Activated naive CD4-positive, alpha-beta T cell treated with anti-CD3 and anti-CD28 coated beads, Interleukin-2, amount 10 ng/mL, durations not matched to agents 7 days and 5 days (primary cell): ENCODE measurements around the gene KLF15.

Experiments
- CTCF ChIA-PET: fragments of 350-600 bp; sonication (Branson Sonifier 250); formaldehyde crosslinking; loops from one replicate; lab custom pipeline; 2021; ENCODE audit warnings: antibody characterized with exemption; lab: Charles Lee
- DNase-seq: peaks from one replicate; pipeline ENCODE4 v3.0.0-alpha.2; 2020
- H3K27ac Mint-ChIP-seq: one replicate; pipeline ENCODE4 v1.8.0; 2021; ENCODE audit warnings: mild to moderate bottlenecking, moderate library complexity, mixed read lengths
- H3K27me3 Mint-ChIP-seq: one replicate; pipeline ENCODE4 v1.8.0; 2021; ENCODE audit warnings: mild to moderate bottlenecking, mixed read lengths
- H3K36me3 Mint-ChIP-seq: one replicate; pipeline ENCODE4 v1.8.0; 2021; ENCODE audit warnings: mixed read lengths
- H3K4me1 Mint-ChIP-seq: one replicate; pipeline ENCODE4 v1.8.0; 2021; ENCODE audit warnings: mixed read lengths
- H3K4me3 Mint-ChIP-seq: one replicate; pipeline ENCODE4 v1.8.0; 2021; ENCODE audit warnings: mild to moderate bottlenecking, moderate library complexity, mixed read lengths
- H3K9me3 Mint-ChIP-seq: one replicate; pipeline ENCODE4 v1.8.0; 2021; ENCODE audit warnings: mixed read lengths

The KLF15 gene

DNA sequence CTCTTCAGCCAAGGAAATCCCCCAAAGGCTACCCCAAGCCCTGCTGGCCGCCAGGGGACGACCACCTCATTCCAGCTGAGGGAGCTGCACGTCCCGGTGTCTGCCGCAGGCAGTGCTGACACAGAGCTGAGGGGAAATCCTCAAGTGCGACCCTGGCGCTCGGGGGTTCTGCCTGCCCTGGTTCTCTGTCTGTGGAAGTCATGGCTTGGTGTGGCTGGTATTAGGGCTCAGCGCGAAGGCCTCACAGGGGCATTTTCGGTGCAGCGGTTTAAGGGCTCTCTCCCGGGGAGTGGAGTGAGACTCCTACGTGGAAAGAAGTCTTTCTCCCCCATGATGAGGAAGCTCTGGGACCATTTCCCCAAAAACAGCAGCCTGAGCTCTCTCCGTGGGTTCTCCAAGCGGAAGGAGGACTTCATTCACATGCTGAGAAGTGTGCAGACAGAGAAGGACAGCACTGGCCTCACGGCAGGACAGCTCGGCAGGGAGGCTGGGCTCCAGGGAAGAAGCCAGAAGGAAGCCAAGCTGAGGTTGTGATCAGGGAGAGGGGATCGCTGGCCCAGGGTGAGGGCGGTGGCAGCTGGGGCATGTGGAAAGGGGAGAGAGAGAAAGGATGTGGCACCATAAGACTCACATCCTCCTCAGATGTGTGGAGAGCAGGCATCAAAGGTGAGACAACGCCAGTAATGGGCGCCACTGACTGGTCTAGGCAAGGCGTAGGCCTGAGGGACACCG, 48.6 kb downstream of the KLF15 start:
- Mint-ChIP-seq H3K27ac (no peak overlapping the region), H3K4me3 (no peak overlapping the region), H3K27me3 (peaks cover 15% of the 10 kb centered on the region), H3K9me3 (peaks cover 2% of the 10 kb centered on the region), H3K4me1 (no peaks in the 10 kb centered on the region), H3K36me3 (no peaks in the 10 kb centered on the region)
- no peak for DNase-seq
- CTCF ChIA-PET = no interaction called here

DNA sequence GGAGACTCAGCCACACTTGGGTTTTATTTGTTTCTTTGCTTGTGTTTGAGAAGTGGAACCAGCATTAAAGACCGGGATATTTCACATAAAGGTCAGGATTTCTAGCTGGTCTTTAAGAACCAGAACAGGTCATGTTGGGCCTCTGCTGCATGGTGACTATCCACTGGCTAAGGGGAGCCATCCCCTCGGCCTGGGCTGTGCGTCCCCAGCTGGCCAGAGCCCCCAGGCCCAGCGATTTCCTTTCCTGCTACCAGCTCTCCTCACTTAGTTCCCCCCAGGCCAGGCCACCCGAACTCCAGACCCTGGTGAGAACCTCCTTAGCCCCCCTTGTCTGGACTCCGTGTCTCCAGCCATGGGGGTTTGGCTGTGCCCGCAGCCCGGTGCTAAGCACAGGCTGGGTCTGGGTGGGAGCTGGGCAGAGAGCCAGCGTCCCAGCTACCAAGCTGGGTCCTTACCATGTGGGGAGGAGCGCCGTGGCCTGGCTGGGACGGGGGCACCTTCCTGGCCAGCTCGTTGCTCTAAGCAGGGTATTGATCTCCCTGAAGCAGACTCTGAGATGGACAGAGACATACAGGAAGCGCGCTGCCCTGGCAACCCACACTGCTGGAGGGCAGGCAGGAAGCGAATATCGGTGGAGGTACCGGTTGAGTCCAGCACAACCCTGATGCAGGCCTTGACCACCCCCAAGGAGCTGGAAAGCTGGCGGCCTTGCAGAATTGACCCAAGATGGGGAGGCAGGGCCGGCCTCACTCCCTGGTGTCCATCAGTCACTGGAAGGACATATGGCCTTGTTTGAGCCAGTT, 49.4 kb downstream of the KLF15 start:
- Mint-ChIP-seq H3K9me3 (peaks cover 6% of the 10 kb centered on the region), H3K4me1 (no peaks in the 10 kb centered on the region), H3K27me3 (peaks cover 15% of the 10 kb centered on the region), H3K36me3 (no peaks in the 10 kb centered on the region), H3K27ac (no peak overlapping the region), H3K4me3 (no peak overlapping the region)
- CTCF ChIA-PET = no interaction called here
- no peak for DNase-seq

GRCh38 chr3:126306888-126307482, 50.2 kb downstream of the KLF15 start:
- peaks cover 8% of the 10 kb centered on the region for H3K9me3 Mint-ChIP-seq
- H3K4me1 Mint-ChIP-seq = no peaks in the 10 kb centered on the region
- H3K36me3 Mint-ChIP-seq = no peaks in the 10 kb centered on the region
- H3K27ac Mint-ChIP-seq = no peak overlapping the region
- no peak for DNase-seq
- H3K4me3 Mint-ChIP-seq = no peak overlapping the region
- H3K27me3 Mint-ChIP-seq = peaks cover 15% of the 10 kb centered on the region
- CTCF ChIA-PET = no interaction called here

DNA sequence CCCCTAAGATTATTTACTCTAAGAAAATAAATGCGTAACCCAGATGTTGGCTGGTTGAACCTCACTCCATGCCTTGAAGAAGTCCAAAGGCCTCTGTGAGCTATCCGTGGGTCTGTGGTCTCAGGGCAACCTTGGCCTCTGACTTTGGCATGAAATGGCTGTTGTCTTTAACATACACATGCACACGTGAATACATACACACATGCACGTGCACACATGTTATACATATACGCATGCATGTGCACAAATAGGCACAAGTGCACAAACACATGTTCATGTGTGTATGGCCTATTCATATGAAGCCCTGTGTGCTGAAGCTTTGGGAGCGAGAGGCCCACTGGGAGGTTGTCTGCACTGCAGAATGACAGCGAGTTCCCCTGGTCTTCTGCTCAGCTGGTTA, 50.8 kb downstream of the KLF15 start:
- Mint-ChIP-seq H3K27me3 (peaks cover 15% of the 10 kb centered on the region), H3K4me1 (no peaks in the 10 kb centered on the region), H3K27ac (no peak overlapping the region), H3K4me3 (no peak overlapping the region), H3K36me3 (no peaks in the 10 kb centered on the region), H3K9me3 (peaks cover 8% of the 10 kb centered on the region)
- CTCF ChIA-PET = no interaction called here
- DNase-seq = no peak

GRCh38 chr3:126305427-126305826, 51.8 kb downstream of the KLF15 start:
- no peaks in the 10 kb centered on the region for H3K36me3 Mint-ChIP-seq
- no peak for DNase-seq

GRCh38 chr3:126304704-126305103, 52.5 kb downstream of the KLF15 start:
- Mint-ChIP-seq H3K27ac (no peak overlapping the region), H3K4me3 (no peak overlapping the region), H3K9me3 (peaks cover 8% of the 10 kb centered on the region), H3K4me1 (no peaks in the 10 kb centered on the region), H3K36me3 (no peaks in the 10 kb centered on the region), H3K27me3 (peaks cover 12% of the 10 kb centered on the region)
- DNase-seq = no peak
- CTCF ChIA-PET = no interaction called here

More at GRCh38 chr3:126305427-126305826, 51.8 kb downstream of the KLF15 start:
- Mint-ChIP-seq H3K4me1 (no peaks in the 10 kb centered on the region), H3K4me3 (no peak overlapping the region), H3K27me3 (peaks cover 12% of the 10 kb centered on the region), H3K9me3 (peaks cover 8% of the 10 kb centered on the region), H3K27ac (no peak overlapping the region)
- CTCF ChIA-PET = no interaction called here

GRCh38 chr3:126304291-126304690, 52.9 kb downstream of the KLF15 start:
- no peak for DNase-seq
- Mint-ChIP-seq H3K4me1 (no peaks in the 10 kb centered on the region), H3K9me3 (peaks cover 8% of the 10 kb centered on the region), H3K36me3 (no peaks in the 10 kb centered on the region), H3K27me3 (peaks cover 12% of the 10 kb centered on the region), H3K27ac (no peak overlapping the region), H3K4me3 (no peak overlapping the region)
- CTCF ChIA-PET = no interaction called here

DNA sequence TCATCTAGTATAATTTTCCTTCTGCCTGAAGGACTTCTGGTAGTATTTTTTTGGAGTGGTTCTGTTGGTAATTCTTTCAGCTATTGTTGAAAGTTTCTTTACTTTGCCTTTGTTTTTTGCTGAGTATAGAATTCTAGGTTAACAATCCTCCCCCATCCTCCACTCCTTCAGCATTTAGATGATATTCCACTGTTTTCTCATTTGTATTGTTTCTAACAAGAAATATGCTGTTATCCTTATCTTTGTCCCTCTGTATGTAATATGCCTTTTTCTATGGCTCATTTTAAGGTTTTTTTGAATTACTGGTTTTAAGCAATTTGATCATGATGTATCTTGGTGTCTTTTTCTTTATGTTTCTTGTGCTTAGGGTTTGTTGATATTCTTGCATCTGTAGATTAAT, 53.9 kb downstream of the KLF15 start:
- Mint-ChIP-seq H3K4me3 (no peak overlapping the region), H3K4me1 (no peaks in the 10 kb centered on the region), H3K27ac (no peak overlapping the region), H3K9me3 (peaks cover 8% of the 10 kb centered on the region), H3K27me3 (peaks cover 8% of the 10 kb centered on the region), H3K36me3 (no peaks in the 10 kb centered on the region)
- CTCF ChIA-PET = no interaction called here
- DNase-seq = no peak

GRCh38 chr3:126300761-126301481, 56.3 kb downstream of the KLF15 start:
- CTCF ChIA-PET = no interaction called here
- DNase-seq = no peak
- Mint-ChIP-seq H3K9me3 (peaks cover 8% of the 10 kb centered on the region), H3K27me3 (no peaks in the 10 kb centered on the region), H3K27ac (no peak overlapping the region), H3K4me3 (no peak overlapping the region), H3K36me3 (no peaks in the 10 kb centered on the region), H3K4me1 (no peaks in the 10 kb centered on the region)

DNA sequence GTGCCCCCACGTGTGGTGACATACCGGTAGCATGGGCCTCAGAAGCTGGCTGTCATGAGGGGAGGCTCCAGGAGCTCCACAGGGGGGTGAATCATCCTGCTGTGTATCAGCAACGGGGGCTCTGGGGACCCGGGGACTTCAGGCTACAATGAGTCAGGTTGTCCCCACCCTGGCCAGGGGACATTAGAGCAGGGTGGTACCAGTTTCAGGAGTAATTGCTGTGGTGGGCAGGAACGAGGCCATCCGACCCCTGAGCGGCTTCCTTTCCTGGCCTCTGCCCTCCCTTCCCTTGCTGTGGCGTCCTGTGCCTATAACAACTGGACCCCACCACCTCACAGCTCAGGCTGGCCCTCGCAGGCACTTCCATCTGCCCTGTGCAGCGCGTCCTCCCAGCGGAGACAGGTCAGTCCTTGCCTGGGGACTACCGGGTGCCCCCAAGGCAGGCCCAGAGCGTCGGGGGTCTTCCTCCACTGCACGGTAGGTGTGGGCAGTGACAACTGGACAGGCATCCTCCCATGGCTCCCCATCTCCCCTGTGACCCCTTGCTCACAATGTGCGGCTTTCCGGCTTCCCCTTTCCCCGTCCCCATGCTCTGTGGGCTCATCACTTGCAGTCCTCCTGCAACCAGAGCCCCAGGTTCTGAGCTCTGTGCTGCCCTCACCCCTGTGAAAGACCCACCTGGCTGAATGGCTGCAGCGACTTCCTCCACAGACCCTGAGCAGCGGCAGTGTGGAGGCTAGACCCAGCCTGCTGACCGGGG, 57.0 kb downstream of the KLF15 start:
- Mint-ChIP-seq H3K27me3 (no peaks in the 10 kb centered on the region), H3K36me3 (no peaks in the 10 kb centered on the region)
- CTCF ChIA-PET = no interaction called here

GRCh38 chr3:126295407-126295939, 61.7 kb downstream of the KLF15 start:
- H3K27ac Mint-ChIP-seq = no peak overlapping the region
- DNase-seq = no peak
- H3K27me3 Mint-ChIP-seq = peaks cover 15% of the 10 kb centered on the region
- H3K36me3 Mint-ChIP-seq = no peaks in the 10 kb centered on the region
- no peaks in the 10 kb centered on the region for H3K9me3 Mint-ChIP-seq
- no peak overlapping the region for H3K4me3 Mint-ChIP-seq
- H3K4me1 Mint-ChIP-seq = no peaks in the 10 kb centered on the region
- CTCF ChIA-PET = no interaction called here

More for the DNA sequence above, 57.0 kb downstream of the KLF15 start:
- H3K4me3 Mint-ChIP-seq = no peak overlapping the region
- DNase-seq = no peak
- no peaks in the 10 kb centered on the region for H3K4me1 Mint-ChIP-seq
- peaks cover 8% of the 10 kb centered on the region for H3K9me3 Mint-ChIP-seq
- no peak overlapping the region for H3K27ac Mint-ChIP-seq

DNA sequence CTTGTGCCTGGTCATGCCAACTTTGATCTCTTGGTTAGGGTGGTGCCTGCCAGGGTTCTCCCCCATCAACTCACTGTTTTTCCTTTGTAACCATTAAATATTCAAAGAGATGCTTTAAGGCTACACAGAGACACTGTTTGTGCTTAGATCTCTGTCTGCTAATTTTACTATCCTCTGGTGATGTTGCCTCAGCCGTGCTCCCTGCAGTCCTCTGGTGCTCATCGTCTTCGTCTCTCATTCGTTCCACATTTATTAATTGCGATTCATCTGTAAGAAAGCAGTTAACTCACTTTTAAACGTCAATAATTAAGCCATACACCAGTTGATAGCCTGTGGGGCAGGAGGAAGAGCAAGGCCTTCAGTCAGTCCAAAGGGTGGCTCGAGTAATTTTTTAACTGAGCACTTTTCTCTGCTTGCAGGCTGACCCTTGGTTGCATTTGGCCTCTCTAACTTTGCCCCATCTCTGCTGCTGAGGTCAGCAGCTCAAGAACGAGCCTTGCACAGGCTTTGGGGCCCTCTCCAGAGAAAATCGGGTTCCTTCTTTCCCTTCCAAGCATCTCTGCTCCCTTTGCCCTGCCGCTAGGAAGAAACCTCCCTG, 62.9 kb downstream of the KLF15 start:
- Mint-ChIP-seq H3K36me3 (no peaks in the 10 kb centered on the region), H3K9me3 (no peaks in the 10 kb centered on the region), H3K27me3 (peaks cover 25% of the 10 kb centered on the region), H3K4me3 (no peak overlapping the region), H3K27ac (no peak overlapping the region), H3K4me1 (no peaks in the 10 kb centered on the region)
- DNase-seq = no peak
- CTCF ChIA-PET = no interaction called here

DNA sequence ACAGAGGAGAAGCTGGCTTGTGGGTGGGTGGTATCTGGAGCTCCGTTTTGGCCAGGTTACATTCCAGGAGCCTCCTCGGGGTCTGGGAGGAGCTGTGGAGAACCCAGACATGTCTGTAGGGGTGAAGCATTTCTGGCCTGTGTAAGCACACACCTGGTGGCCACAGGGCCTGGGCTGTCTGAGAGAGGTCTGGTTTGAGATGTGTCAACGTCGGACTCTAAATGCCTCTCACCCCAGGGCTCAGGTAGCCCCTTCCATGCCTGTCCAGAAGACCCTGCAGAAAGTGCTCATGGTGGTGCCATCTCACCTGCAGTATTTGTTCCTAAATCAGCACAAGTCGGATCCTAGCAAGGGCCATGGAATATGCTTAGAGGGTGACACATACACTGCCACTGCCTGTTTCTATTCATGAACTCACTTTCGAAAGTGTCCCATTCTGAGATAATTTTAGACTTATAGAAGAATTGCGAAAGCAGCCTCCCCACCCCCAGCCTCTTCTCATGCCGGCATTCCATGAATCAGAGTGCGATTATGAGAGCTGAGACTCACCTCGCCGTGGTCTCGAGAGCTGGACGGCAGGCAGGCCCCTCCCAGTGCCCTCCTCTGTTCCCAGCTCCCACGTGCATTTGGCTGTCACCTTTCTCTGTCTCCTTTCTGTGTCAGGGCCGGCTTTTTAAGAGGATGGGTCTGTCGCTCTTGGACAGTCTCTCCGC, 63.7 kb downstream of the KLF15 start:
- CTCF ChIA-PET = no interaction called here
- Mint-ChIP-seq H3K36me3 (no peaks in the 10 kb centered on the region), H3K27ac (no peak overlapping the region), H3K9me3 (no peaks in the 10 kb centered on the region), H3K4me1 (no peaks in the 10 kb centered on the region), H3K27me3 (peaks cover 26% of the 10 kb centered on the region), H3K4me3 (no peak overlapping the region)
- no peak for DNase-seq
